Embryonic facial prominence (tissue), 1 donor: ENCODE data around the gene ACIN1.

Source experiments
- DNase-seq: peaks from one replicate; pipeline ENCODE4 v3.0.0-alpha.2; 2016; ENCODE audit errors: extremely low spot score

The ACIN1 gene

DNA sequence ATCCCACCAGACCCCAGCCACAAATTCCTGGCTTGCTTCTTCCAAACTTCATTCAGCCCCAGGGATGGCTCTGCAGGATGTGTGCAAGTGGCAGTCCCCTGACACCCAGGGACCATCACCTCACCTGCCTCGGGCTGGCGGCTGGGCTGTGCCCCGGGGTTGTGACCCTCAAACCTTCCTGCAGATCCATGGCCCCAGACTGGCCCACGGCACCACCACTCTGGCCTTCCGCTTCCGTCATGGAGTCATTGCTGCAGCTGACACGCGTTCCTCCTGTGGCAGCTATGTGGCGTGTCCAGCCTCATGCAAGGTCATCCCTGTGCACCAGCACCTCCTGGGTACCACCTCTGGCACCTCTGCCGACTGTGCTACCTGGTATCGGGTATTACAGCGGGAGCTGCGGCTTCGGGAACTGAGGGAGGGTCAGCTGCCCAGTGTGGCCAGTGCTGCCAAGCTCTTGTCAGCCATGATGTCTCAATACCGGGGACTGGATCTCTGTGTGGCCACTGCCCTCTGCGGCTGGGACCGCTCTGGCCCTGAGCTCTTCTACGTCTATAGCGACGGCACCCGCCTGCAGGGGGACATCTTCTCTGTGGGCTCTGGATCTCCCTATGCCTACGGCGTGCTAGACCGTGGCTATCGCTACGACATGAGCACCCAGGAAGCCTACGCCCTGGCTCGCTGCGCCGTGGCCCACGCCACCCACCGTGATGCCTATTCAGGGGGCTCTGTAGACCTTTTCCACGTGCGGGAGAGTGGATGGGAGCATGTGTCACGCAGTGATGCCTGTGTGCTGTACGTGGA is 52.6 kb downstream of the ACIN1 start, which contains the start of gene PSMB11:
TSS of gene PSMB11 (plus strand) at position 51 of the 804 bp plus-strand sequence. CDS start at position 65, 14 bp downstream.
- DNase-seq: no peak

DNA sequence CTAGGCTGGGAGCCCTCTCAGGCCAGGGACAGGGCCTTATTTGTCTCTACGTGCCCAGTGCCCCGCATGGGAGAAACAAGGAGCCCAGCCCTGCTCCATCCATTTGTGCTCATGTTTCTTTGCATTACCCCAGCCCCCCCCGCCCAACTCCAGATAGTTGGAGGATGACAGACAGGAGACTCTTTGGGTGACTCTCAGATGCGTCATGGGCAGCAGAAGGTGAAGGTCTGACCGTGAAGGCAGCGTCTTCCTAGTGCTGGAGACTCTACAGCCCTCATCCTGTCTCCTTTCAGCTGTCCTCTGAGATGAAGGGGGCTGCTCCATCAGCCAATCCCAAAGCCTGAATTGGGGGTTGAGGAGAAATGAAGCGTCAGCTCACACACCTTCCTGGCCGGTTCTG is 53.2 kb downstream of the ACIN1 start:
- DNase-seq: no peak

DNA sequence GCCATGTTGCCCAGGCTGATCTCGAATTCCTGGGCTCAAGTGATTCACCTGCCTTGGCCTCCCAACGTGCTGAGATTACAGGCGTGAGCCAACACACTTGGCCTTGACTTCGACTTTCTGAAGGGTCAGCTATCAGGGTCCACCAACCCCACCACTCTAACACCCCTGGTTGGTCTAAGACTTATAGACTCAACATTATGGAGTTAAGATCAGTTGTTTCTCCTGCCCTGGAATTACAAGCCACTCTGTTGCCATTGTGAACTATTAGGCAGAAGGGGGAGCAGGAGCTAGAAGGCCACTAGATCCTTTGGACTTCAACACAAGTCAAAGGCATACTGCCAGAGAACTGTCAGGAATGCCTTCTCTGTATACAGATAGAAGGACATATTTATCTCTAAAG is 54.8 kb downstream of the ACIN1 start:
- no peak for DNase-seq

DNA sequence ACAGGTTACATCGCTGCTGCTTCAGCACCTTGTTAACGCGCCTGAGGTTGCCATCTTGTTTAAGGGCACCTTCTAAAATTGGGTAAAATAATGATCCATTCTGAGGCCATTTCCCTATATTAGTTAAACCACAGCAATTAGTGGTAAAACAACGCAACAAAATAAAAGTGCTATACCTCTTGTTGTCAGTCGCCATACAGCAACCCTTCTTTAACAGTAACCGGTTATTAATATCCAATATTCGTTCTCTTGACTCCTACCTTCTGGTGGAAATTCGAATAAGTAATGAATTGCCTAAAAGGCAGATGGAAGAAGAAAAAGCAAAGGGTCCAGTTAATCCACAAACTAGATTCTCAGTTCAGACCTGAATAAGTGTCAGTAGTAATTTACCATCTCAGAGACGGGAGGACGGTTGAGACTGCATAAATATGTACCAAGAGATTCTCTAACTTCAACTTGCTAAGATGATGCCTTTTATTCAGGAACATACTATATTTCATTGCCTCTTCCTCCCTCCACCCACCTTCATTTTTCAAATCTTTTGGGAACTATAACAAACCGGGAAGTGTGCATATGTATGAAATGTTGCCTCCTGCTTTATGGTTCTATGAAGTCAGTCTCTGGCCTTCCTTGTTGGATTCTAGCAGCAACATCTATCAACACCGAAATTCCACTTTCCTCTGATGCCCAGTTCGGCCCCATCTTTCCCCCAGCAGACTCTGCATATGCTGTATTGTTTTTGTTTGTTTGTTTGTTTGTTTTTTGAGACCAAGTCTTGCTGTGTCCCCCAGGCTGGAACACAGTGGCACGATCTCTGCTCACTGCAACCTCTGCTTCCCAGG is 59.4 kb downstream of the ACIN1 start:
- no peak for DNase-seq

- DNase-seq: peak; percentile 92
Observed at GRCh38 chr14:23034498-23035302, 60.2 kb downstream of the ACIN1 start, which contains the start of gene PSMB5. TSS of gene PSMB5 (minus strand) at chr14:23034900. CDS start at chr14:23034881, 19 bp downstream.

DNA sequence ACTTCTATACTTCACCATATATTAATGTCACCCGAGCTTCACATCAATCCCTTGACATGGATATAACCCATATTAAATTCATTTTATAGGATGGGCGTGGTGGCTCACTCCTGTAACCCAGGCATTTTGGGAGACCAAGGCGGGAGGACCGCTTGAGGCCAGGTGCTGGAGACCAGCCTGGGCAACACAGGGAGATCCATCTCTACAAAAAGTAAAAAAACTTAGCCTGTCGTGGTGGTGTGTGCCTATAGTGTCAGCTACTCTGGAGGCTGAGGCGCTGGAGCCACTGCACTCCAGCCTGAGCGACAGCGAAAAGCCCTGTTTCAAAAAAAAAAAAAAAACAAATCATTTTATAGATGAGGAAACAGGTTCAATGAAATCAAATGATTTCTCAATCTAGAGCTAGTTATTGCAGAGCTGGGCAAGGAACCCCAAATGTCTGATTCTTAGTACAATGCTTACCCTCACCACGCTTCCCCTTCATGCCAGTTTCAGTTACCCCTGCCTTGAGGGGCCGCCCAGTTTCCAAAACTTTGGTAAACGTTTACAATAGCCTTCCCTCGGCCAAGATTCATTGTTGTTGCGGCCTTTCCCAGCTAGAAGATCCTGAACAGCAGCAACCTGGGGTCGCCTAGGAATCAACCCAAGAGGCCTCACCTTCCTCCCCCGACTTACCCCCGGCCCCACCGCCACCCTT is 61.0 kb downstream of the ACIN1 start:
- no peak for DNase-seq

- DNase-seq: no peak
Observed at GRCh38 chr14:23033251-23033727, 61.6 kb downstream of the ACIN1 start.

DNA sequence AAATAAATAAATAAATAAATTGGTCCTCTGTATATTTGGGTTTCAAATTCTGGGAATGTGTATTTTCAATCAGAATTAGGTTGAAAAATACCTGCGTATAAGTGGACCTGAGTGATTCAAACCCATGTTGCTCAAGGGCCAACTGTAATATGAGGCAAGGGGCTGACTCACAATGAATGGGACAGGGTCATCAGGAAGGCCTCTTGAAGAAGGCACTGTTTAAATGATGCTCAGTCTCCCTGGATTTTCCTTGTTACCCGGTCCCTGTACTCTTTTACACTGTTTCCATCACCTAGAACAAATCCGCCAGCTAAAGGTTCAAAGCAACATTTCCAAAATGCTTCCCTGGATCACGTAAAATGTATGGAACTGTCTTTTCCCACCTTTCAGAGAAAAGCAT is 64.0 kb downstream of the ACIN1 start:
- DNase-seq: no peak

DNA sequence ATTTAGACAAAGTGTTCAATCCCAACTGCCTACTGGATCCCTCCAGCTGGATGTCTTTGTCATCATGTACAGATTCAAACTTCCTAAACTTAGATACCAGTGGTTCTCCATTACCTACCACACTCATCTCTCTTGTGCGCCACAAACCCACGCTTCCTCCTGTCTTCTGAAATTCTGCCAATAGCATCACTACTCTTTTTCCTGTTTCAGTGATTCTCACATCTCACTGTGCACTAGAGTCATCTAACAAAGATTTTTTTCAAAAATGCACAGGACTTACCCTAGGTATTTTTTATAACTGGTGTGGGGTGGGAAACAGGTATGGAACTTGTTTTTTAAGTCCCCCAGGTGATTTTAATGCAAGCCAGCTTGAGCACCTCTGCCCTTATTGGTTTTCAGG is 66.1 kb downstream of the ACIN1 start:
- DNase-seq: no peak

GRCh38 chr14:23025151-23025814 is 69.7 kb downstream of the ACIN1 start:
- no peak for DNase-seq

DNA sequence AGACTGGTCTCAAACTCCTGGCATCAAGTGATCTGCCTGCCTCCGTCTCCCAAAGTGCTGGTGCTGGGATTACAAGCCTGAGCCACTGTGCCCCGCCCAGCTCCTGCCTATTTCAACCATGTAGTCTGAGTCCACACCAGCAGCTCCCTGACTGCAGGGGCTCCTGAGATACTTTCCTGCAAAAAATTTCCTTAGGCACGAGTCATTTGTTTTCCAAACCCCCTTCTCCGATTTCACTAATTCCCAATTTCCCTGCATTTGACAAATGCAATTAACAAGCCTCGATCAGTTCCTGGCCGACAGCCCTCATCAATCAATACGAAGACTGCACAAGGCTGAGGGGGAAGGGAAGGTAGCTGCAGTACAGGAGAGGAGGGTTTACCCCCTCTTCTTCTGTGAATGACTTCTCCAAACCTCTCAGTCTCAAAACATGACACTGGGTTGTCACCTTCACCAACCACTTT is 70.3 kb downstream of the ACIN1 start:
- no peak for DNase-seq

- DNase-seq: no peak
Observed at GRCh38 chr14:23023795-23024152, 71.2 kb downstream of the ACIN1 start.

DNA sequence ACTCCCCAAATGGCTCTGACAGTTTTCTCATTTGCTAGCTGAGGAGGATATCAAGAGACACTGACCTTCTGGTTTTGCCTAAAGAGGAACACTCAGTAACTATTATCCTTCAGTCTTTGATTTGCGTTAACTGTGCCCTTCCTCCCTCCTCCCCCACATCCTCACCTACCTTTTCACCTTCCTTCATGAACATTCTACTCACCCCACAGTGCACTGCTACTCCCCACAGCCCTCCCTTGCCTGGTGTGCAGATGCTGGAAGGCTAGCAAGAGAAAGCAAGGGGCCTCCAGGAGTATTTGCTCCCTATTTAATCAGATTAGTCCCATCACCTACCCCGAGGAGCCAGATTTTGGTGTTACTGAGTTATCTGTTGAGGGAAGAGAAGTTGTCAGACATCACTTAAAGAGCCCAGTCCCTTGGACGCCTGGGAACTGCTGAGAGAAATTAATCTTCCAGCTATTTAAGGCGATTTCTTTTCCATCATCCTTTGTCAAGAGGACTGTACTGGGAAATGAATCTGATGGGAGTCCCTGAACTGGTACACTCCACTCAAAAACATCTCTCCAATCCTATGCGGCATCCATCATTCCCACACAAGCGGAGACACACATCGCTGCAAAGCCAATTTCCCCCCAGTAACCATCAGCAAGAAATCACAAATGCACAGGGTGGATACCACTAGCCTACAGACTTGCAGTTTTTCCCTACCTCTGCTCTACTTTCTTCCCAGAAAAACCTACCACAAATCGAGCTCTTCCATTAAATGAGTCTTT is 71.7 kb downstream of the ACIN1 start:
- DNase-seq: no peak

DNA sequence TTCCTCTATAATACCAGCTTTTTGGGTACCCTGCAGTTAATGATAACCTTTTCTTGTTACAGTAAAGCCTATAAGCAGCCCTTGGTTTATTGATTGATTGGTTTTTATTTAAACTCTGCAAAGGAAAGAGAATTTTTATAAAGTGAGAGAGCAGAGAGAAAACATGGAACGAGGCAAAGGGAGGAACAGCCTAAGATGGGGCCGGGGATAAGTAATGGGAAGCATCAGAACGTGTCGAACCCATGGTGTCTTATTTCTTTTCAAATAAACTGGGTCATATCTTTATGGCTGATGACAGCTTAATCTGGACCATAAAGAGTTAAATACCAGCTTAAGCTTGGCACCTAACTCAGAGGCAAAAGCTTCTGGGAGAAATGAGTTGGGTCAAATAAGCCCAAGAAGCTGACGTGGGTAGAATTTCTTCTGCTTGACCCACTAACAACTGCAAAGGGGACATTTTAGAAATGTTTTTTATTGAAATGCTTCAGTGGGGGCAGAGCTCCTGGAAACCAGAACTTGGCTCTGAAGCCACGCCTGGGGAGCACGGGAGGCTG is 73.0 kb downstream of the ACIN1 start:
- DNase-seq: no peak

- no peak for DNase-seq
Observed at GRCh38 chr14:23021434-23021833, 73.5 kb downstream of the ACIN1 start.

- no peak for DNase-seq
Observed at GRCh38 chr14:23020143-23021128, 74.5 kb downstream of the ACIN1 start.

- DNase-seq: no peak
Observed at GRCh38 chr14:23018107-23018506, 76.8 kb downstream of the ACIN1 start.

GRCh38 chr14:23017091-23017490 is 77.8 kb downstream of the ACIN1 start:
- DNase-seq: no peak
